ENCODE measurements around the gene BRCA1.
"Not testable (repeated sequence)": the region's sequence is repeated elsewhere in the genome, so short reads cannot be mapped to it uniquely, and the experiment has no call there.

BRCA1 gene

GRCh38 chr17:43125133-43125966 is at the start of gene BRCA1:
TSS of gene BRCA1 (minus strand) at chr17:43125364. CDS start at chr17:43124096, 1,268 bp downstream.
- DNase-seq = peak; percentile 86

DNA sequence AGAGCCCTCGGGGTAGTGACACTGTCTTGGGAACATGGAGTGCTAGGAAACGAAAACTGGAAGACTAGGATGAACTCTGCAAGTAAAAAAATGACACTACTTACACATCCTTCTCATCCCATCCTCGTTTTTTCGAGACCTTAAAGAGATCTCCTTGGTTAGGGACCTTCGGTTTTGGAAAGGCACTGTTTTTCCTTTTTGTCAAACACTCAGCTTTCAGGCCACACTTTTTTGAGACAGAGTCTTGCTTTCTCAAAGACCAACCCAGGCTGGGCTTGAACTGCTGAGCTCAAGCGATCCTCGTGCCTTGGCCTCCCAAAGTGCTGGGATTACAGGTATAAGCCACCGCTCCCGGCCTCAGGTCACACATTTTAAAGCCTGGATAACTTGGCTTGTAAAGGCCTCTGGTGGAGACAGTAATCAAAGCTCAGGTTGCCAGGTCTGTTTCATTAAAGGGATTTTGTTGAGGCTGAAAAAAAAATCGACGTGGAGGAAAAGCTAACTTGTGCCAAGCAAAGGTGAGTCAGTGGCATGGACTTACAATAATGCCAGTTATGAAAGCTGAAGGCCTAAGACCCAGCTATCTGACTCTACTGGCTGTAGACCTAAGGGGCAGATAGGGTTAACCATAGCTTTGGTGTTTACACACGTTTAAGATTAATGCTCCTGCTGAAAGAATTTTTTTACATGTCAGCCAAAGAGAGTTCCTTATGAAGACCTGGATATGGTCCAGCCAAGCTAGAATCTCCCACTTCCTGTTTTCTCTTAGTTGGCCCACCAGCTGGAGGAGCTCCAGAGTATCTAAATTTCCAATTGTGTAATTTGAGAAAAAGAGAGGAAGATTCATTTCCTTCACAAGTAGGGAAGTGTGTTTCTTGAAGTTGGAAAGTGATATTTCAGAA is 46.7 kb upstream of the BRCA1 start:
- DNase-seq = no peak

DNA sequence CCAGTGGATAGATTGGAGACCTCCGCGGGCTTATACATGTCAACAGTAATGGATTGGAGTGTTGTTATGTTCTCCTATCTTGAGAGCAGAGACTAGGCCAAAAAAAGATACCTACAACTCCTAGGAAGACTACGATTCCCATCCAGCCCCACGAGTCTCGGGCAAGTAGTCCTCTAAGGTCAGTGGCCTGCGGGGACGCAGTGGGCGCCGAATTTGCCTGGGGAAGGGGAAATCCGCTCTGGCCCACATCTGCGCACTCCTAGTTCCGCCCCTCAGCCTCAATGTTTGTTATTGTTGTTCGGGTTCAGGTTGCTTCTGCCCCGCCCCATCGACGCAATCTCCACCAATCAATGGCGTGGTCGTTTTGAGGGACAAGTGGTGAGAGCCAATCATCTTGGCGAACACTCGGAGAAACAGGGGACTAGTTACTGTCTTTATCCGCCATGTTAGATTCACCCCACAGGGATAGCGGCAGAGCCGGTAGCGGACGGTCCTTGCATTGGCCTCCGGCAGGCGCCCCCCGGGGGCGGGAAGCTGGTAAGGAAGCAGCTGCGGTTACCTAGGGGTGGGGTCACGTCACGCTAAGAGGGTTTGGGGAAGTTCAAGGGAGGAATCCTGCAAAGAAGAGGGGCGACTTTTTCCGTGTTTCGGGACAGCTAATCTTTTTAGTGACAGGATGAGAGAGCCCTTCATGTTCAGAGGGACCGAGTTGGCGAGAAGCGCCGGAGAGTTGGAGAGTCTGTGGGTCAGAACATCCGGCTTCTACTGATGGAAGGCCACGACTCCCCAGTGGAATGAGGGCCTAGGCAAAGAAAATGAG is 45.8 kb upstream of the BRCA1 start, which contains the start of gene NBR1:
TSS of gene NBR1 (plus strand) at position 449 of the 820 bp plus-strand sequence. CDS start 4,586 bp downstream, outside the sequence.
- DNase-seq = peak; percentile 96

- peak; percentile 81 for DNase-seq
Observed at GRCh38 chr17:43170140-43170765, 45.1 kb upstream of the BRCA1 start.

DNA sequence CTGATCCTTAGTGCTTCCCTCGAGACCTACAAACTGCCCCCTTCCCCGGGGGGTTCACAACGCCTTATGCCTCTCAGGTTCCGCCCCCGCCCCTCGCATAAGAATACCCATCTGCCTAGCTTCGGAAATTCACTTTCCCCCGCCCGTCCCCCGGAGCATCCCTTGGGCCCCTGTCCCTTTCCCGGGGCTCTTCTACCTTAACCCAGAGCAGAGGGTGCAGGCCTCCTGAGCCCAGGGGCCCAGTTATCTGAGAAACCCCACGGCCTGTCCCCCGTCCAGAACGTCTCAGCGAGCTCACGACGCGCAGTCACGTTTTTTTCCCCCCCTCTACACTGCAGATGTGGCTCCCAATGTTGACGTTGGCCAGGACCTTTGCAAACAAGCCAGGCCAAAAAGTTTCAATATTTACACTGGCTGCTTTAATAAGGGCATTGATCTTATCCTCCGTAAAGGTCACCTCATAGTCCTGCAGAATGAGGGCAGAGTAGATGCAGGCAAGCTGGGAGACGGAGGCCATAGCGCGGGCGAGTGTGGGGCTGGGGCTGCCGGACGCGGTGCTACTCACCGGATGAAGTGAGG is 44.5 kb upstream of the BRCA1 start:
- DNase-seq = no peak

GRCh38 chr17:43165971-43166370 is 40.8 kb upstream of the BRCA1 start:
- not testable (repeated sequence) for DNase-seq

DNA sequence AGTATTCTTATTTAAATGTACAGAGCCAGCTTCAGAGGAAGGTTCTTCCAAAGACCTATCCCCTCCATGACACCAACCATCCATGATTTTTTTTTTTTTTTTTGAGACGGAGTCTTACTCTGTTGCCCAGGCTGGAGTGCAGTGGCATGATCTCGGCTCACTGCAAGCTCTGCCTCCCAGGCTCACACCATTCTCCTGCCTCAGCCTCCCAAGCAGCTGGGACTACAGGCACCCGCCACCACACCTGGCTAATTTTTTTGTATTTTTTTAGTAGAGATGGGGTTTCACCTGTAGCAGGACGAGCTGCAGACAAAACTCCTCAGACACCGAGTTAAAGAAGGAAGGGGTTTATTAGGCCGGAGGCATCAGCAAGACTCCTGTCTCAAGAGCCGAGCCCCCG is 34.8 kb upstream of the BRCA1 start:
- DNase-seq = not testable (repeated sequence)

GRCh38 chr17:43159232-43159631 is 34.1 kb upstream of the BRCA1 start:
- DNase-seq = not testable (repeated sequence)

DNA sequence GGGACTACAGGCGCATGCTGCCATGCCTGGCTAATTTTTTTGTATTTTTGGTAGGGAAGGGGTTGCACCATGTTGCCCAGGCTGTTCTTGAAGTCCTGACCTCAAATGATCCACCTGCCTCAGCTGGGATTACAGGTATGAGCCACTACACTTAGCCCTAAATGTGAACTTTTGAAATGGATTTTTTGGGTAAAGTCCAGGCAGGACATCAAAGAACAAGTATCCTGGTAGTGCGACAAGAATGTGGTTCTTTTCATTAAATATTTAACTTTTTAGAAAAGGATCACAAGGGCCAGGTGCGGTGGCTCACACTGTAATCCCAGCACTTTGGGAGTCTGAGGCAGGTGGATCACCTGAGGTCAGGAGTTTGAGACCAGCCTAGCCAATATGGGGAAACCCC is 30.5 kb upstream of the BRCA1 start:
- no peak for DNase-seq

DNA sequence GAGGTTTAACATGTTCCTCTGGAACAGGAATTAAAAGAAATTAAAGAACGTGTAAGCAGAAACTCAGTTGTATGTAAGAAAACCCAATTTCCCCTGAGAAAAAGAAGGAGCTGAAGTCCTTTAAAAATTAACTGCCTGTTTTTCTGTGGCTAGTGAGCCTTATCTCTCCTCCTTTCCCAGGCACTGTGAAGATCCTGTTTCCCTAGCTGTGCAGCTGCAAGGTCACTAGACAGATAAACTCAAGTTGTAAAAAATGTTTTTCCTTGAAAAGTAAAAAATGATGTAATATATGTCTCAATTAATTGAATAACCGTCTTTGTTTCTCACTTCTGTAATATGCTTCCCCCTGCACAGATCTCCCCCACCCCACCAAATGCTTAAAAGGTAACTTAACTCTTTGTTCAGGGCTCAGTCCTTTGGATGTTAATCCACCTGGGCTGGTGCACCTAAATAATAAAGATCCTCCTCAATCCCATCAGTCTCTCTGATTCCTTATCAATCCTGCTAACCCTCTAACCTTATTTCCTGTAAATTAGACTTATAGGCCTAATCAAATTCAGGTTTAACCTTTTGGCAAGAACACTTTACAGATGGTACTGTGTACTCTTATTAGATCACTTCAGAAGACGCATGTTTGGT is 28.2 kb upstream of the BRCA1 start:
- not testable (repeated sequence) for DNase-seq

- DNase-seq = no peak
Observed at GRCh38 chr17:43151880-43152456, 26.8 kb upstream of the BRCA1 start.

DNA sequence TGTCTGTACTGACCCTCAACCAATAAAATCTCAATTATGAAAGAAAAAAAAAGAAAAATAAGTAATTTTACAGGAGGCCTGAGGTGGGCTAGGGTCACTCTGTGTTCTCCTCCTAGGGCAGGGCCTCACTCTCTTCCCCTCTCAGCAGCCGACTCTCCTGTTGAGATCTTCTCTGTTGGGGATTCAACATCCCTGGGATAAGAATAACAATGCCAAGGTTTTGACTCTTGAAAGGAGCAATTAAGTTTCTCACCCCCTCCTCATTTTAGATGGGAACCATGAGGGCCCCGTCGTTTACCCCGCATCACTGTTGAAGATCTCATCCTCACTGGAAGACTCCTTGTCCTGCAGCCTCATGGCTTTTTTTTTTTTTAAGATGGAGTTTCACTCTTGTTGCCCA is 21.5 kb upstream of the BRCA1 start:
- DNase-seq = no peak

GRCh38 chr17:43143201-43143600 is 18.0 kb upstream of the BRCA1 start:
- no peak for DNase-seq

DNA sequence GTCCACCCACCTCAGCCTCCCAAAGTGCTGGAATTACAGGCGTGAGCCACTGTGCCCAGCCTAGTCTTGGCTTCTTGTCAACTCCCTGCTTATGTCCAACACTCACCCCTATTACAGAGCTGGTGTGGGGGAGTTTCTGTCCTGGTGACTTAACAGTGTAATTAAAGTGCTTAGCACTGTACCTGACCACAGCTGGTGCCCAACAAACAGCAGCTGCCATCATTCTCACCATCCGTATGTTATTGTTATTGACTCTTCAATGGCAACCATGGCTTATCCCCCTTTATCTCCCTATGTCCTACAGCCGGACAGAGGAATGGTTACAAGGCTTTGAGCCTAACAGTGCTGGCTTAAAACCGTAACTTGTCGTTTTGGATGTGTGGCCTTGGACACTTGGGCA is 17.0 kb upstream of the BRCA1 start:
- no peak for DNase-seq

DNA sequence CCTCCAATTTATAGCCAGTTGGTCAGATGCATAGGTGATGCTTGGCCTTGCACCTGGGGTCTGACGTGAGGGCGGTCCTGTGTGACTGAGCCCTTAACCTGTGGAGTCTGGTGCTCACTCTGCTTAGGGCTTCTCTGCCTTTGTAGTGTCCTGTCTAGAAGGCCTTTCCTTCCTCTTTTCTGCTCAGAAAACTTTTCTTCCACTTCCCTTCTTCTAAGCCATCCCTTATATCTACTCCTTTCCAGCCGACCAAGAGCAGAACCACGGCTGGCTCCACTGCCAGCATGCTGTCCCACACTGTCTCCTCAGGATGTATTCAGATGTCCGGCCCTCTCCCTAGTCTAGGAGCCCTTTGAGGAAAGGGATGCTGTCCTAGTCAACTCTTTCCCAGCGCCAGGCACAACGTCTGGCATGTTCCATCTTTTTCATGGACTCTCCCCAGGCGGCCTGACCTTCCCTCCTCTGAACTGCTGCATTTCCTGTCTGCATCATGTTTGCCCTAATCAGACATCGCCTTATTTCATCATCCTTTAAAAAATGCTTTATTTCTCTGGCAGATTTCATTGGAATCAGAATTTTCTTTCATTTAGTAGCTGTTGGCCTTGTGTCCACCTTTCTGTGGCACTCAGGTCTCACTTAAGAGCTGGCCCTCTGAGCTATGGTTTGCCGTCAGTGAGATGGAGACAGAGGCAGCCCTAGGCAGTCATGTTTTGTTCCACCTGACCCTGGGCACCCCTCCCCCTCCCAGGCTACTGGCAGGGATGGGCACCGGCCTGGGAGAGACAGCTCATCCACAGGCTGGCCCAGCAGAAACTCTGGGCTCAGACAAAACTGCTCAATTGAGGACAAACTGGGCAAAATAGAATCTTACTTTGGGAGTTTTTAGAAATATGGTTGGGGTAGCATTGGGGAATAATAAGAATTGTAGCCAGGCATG is 15.5 kb upstream of the BRCA1 start:
- DNase-seq = no peak

DNA sequence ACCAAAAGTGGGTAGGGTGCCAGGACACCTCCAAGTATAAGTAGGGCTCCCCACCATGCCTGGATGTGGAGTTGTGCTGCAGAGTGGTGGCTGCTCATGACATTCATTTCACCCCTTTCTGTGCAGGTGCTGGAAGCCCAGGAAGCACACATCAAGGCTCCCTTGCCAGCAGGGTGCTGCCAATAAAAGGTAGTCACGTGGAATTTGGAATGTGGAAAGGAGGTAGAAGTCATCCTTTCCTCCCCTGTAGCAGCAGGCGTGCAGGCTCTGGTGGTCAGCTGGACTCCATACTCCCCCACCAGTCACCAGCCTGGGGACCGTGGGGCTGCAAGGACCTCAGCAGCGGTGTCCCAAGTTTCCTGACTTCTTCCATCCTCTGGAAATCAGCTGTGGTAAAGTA is 13.4 kb upstream of the BRCA1 start:
- DNase-seq = not testable (repeated sequence)

DNA sequence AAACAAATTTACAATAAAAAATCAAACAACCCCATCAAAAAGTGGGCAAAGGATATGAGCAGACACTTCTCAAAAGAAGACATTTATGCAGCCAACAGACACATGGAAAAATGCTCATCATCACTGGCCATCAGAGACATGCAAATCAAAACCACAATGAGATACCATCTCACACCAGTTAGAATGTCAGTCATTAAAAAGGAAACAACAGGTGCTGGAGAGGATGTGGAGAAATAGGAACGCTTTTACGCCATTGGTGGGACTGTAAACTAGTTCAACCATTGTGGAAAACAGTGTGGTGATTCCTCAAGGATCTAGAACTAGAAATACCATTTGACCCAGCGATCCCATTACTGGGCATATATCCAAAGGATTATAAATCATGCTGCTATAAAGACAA is 11.4 kb upstream of the BRCA1 start:
- not testable (repeated sequence) for DNase-seq

GRCh38 chr17:43135454-43135819 is 10.3 kb upstream of the BRCA1 start:
- DNase-seq = no peak

GRCh38 chr17:43134774-43135453 is 9.8 kb upstream of the BRCA1 start:
- no peak for DNase-seq
